Neutrophil (primary cell): ENCODE measurements around the gene CDC42EP4.

Experiments used
- H3K27ac ChIP-seq: fragments of 200-600 bp; sonication (generic); 2 replicates; pipeline ENCODE4 v1.5.1; 2016; ENCODE audit warnings: mild to moderate bottlenecking, moderate library complexity
- H3K27me3 ChIP-seq: fragments of 200-600 bp; sonication (generic); 2 replicates; pipeline ENCODE4 v1.6.0; 2016; ENCODE audit warnings: mild to moderate bottlenecking
- H3K36me3 ChIP-seq: fragments of 200-600 bp; sonication (generic); 2 replicates; pipeline ENCODE4 v1.5.1; 2017
- H3K4me1 ChIP-seq, 2 experiments: fragments of 200-600 bp in 1 of 2; sonication (generic) in 1 of 2; 1 replicate in 1 of 2; 2 replicates in 1 of 2; pipeline versions ENCODE4 v1.5.1 to v1.6.1; 2013 to 2016; ENCODE audit warnings: low read depth in 1 of 2, low read length in 1 of 2, mild to moderate bottlenecking in 1 of 2, moderate library complexity in 1 of 2; ENCODE audit not compliant: control insufficient read depth in 1 of 2, insufficient read depth in 1 of 2
- H3K4me3 ChIP-seq, 2 experiments: fragments of 200-600 bp in 1 of 2; sonication (generic) in 1 of 2; 1 replicate in 1 of 2; 2 replicates in 1 of 2; pipeline ENCODE4 v1.5.1; 2013 to 2016; ENCODE audit warnings: low read depth in 1 of 2, low read length in 1 of 2, mild to moderate bottlenecking in 1 of 2, moderate library complexity in 1 of 2
- H3K9me3 ChIP-seq: fragments of 200-600 bp; sonication (generic); 2 replicates; pipeline ENCODE4 v1.5.1; 2016
- CTCF ChIP-seq: fragments of 200-600 bp; sonication (generic); IDR thresholded peaks from 2 replicates; pipeline ENCODE4 v1.5.1; 2016; ENCODE audit warnings: antibody characterized with exemption

CDC42EP4 gene

GRCh38 chr17:73348018-73348828 is 36.4 kb upstream of the CDC42EP4 start:
- Histone ChIP-seq H3K4me1 (no peaks in the 10 kb centered on the region), H3K36me3 (no peaks in the 10 kb centered on the region), H3K4me3 (no peak overlapping the region), H3K9me3 (no peaks in the 10 kb centered on the region), H3K27me3 (no peaks in the 10 kb centered on the region), H3K27ac (no peak overlapping the region)
- TF ChIP-seq CTCF, result no peak

GRCh38 chr17:73347351-73347750 is 35.5 kb upstream of the CDC42EP4 start:
- Histone ChIP-seq H3K9me3 (no peaks in the 10 kb centered on the region), H3K4me1 (no peaks in the 10 kb centered on the region), H3K27me3 (no peaks in the 10 kb centered on the region), H3K36me3 (no peaks in the 10 kb centered on the region), H3K27ac (no peak overlapping the region), H3K4me3 (no peak overlapping the region)
- TF ChIP-seq CTCF, result no peak

DNA sequence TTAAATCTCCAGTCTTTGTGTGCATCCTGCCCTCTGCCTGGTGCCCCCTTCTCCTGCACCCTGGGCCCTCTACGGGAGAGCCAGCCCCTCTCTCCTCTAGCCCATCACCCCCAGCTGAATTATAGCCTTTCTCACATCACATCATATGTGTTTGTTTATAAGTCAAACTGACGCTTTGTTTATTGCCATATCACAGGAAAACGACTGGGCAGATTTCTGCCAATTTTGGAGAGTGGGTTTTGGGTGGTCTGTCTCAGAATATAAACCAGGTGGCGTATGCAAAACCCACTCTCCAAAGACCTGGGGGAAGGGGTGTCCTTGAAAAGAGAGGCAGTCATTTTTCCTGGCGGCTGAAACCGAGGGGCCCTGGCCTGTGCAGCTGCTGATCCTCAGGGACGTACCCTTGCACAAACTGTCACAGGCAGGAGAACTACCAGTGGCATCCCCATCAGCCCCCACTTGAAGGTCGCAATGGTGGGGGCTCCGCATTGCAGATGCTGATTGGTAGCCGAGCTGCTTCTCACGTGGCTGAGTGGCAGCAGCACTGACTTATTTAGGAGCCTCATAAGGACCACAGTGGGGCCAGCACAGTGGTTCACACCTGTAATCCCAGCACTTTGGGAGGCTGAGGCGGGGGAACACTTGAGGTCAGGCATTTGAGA is 34.8 kb upstream of the CDC42EP4 start:
- Histone ChIP-seq H3K4me1 (no peaks in the 10 kb centered on the region), H3K27me3 (no peaks in the 10 kb centered on the region), H3K4me3 (no peak overlapping the region), H3K9me3 (no peaks in the 10 kb centered on the region), H3K27ac (no peak overlapping the region), H3K36me3 (no peaks in the 10 kb centered on the region)
- TF ChIP-seq CTCF, result no peak

GRCh38 chr17:73343739-73344454 is 32.1 kb upstream of the CDC42EP4 start:
- Histone ChIP-seq H3K36me3 (no peaks in the 10 kb centered on the region), H3K4me1 (no peaks in the 10 kb centered on the region), H3K27me3 (no peaks in the 10 kb centered on the region), H3K27ac (no peak overlapping the region), H3K9me3 (no peaks in the 10 kb centered on the region), H3K4me3 (no peak overlapping the region)
- no peak for TF ChIP-seq CTCF

GRCh38 chr17:73343168-73343634 is 31.4 kb upstream of the CDC42EP4 start:
- no peaks in the 10 kb centered on the region for H3K4me1 ChIP-seq

More at GRCh38 chr17:73343168-73343634, 31.4 kb upstream of the CDC42EP4 start:
- H3K27ac ChIP-seq, result no peak overlapping the region
- no peaks in the 10 kb centered on the region for H3K9me3 ChIP-seq
- H3K27me3 ChIP-seq, result no peaks in the 10 kb centered on the region
- no peak for TF ChIP-seq CTCF
- H3K4me3 ChIP-seq, result no peak overlapping the region
- no peaks in the 10 kb centered on the region for H3K36me3 ChIP-seq
